Body of pancreas (tissue), 4 donors: Measurements from ENCODE around the gene SETBP1.

Source experiments
- CTCF ChIP-seq, 7 experiments: fragments of 450-650 bp in 4 of 7; fragments of 200-600 bp in 3 of 7; sonication (generic) in 3 of 7; IDR thresholded peaks; one replicate each; pipeline ENCODE4 v1.5.1; 2016 to 2019; ENCODE audit warnings: antibody characterized with exemption in 7 of 7
- POLR2A ChIP-seq, 3 donors: fragments of 450-650 bp; IDR thresholded peaks; one replicate each; pipeline ENCODE4 v1.6.1; 2016; ENCODE audit warnings: antibody characterized with exemption in 3 of 3, mild to moderate bottlenecking in 2 of 3

- TF ChIP-seq POLR2A (IDR thresholded peaks at IDR 0.05) (no peak), CTCF (IDR thresholded peaks at IDR 0.05) (no peak)
Measured at GRCh38 chr18:44957461-44957860, 276.8 kb downstream of the SETBP1 start.
